Mucosa of stomach (tissue), 1 donor: Measurements from ENCODE around the gene GNPAT.
"Not testable (repeated sequence)": the region's sequence is repeated elsewhere in the genome, so short reads cannot be mapped to it uniquely, and the experiment has no call there.

ENCODE experiments used
- H3K27me3 ChIP-seq: one replicate; pipeline ENCODE4 v1.7.0; 2013; ENCODE audit warnings: mild to moderate bottlenecking, low read length; ENCODE audit not compliant: control insufficient read depth, insufficient read depth
- H3K36me3 ChIP-seq: one replicate; pipeline ENCODE4 v1.7.0; 2013; ENCODE audit warnings: low read length; ENCODE audit not compliant: control insufficient read depth, insufficient read depth
- H3K4me1 ChIP-seq: one replicate; pipeline ENCODE4 v1.7.0; 2013; ENCODE audit warnings: mild to moderate bottlenecking, low read length; ENCODE audit not compliant: control insufficient read depth, insufficient read depth
- H3K4me3 ChIP-seq: one replicate; pipeline ENCODE4 v1.7.0; 2013; ENCODE audit warnings: low read length
- H3K9ac ChIP-seq: one replicate; pipeline ENCODE4 v1.7.0; 2013; ENCODE audit warnings: mild to moderate bottlenecking, low read length, moderate library complexity
- H3K9me3 ChIP-seq: one replicate; pipeline ENCODE4 v1.7.0; 2013; ENCODE audit warnings: mild to moderate bottlenecking, low read length, moderate library complexity; ENCODE audit not compliant: control insufficient read depth
- donor health status: Pancreatic carcinoma.

GNPAT gene

DNA sequence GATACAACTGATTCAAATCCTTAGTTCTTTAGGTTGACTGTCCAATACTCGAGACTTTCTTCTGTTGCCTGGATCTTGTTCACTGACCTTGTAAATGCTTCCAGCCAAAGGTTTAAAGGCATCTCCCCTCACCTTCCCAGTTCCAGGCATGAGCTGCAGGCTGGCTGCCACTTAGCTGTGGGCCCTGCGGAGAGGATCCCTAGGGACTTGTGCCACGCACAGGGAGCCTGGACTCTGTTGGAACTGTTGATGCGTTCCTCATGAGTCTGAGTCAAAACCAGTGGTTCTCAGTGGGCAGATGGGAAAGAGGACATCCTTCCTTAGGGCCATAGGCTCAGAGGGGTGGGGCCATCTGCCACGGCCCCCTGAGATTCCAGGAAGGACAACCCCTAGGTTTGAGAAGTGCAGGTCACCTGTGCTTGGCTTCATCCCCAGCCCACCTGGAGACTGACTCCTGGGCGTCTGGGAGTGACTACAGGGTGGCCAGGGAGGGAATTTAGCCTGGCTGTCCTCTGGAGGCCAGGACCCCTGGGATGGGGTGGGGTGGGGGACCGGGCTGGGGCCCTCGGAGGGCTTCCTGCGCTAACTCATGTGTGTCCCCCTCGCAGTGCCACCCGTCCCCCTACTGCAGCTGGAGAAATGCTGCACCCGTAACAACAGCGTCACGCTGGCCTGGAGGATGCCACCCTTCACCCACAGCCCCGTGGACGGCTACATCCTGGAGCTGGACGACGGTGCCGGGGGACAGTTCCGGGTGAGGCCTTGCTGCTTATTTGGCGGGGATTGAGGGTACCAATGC, 37.6 kb upstream of the GNPAT start:
- Histone ChIP-seq H3K9ac (no peak overlapping the region), H3K27me3 (peaks cover 10% of the 10 kb centered on the region), H3K4me1 (no peaks in the 10 kb centered on the region), H3K4me3 (no peak overlapping the region), H3K9me3 (no peaks in the 10 kb centered on the region), H3K36me3 (no peaks in the 10 kb centered on the region)

DNA sequence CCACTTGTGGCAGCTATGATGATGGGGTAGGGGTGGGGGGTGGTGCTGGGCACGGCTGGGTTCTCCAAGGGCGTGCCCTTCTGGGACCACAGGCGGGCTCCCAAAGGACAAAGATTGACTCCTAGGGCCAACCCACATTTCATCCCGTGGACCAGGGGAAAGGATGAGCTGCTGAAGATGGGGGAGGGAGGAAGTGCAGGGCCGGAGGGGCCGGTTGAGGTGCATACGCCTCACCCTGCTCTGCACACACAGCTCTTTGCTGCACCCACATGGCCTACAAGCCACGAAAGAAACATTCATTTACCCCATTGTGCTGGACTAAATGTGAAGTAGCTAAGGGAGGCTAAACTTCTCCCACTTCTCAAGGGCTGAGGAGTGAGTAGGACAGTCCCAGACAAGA, 34.2 kb upstream of the GNPAT start:
- H3K36me3 ChIP-seq, result no peaks in the 10 kb centered on the region
- no peaks in the 10 kb centered on the region for H3K9me3 ChIP-seq
- no peak overlapping the region for H3K9ac ChIP-seq
- no peaks in the 10 kb centered on the region for H3K4me1 ChIP-seq
- peaks cover 9% of the 10 kb centered on the region for H3K27me3 ChIP-seq
- no peak overlapping the region for H3K4me3 ChIP-seq

DNA sequence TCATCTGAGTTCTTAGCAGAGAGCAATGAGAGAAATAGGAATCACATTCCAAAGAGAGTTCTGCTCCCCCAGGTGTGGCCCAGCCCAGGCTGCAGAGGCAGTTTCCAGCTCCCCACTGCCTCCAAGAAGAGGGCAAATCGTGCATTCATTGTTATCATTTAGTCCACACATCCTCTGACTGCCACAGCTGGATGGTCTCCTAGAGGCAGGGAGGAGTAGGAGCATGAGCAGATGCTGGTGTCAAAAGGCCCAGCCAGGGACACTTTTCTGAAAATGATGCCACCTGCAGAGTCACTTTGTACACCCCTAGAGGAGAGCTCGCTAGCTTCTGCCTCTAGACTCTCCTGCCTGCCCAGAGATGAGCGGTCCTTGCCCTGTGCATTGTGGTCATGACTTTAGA, 33.6 kb upstream of the GNPAT start:
- H3K27me3 ChIP-seq, result peaks cover 3% of the 10 kb centered on the region
- no peaks in the 10 kb centered on the region for H3K4me1 ChIP-seq
- no peaks in the 10 kb centered on the region for H3K36me3 ChIP-seq
- H3K9ac ChIP-seq, result no peak overlapping the region
- H3K4me3 ChIP-seq, result no peak overlapping the region
- no peaks in the 10 kb centered on the region for H3K9me3 ChIP-seq

DNA sequence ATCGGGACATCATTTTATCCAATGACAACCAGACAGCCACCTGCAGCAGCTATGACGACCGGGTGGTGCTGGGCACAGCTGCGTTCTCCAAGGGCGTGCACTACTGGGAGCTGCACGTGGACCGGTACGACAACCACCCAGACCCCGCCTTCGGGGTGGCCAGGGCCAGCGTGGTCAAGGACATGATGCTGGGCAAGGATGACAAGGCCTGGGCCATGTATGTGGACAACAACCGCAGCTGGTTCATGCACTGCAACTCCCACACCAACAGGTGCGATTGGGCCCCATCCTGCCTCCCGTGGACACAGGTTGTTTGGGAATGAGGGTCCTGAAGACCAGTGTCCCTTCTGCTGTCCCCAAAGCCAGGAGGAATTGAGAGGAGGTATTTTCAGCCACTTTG, 32.0 kb upstream of the GNPAT start:
- no peaks in the 10 kb centered on the region for H3K4me1 ChIP-seq
- H3K9ac ChIP-seq, result no peak overlapping the region
- no peaks in the 10 kb centered on the region for H3K36me3 ChIP-seq
- no peaks in the 10 kb centered on the region for H3K9me3 ChIP-seq
- H3K4me3 ChIP-seq, result no peak overlapping the region
- no peaks in the 10 kb centered on the region for H3K27me3 ChIP-seq

DNA sequence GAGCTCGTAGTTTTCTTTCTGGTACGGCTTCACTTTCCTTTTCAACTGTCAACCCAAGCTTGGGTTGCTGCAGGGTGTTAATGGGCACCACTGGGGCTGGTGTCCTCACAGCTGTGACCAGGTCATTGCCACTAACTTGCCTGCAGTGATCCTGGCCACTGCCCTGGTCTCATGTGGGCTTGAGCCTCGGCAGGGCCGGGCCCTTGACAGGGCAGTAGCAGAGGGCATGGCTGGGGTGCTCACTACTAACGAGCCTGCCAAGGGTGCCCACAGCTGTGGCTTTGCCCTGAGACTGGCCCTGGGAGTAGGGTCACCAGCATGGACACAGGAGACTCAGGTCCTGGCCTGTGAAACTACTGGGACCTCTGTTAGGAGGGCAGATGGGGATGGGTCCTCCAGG, 31.5 kb upstream of the GNPAT start:
- H3K4me3 ChIP-seq, result no peak overlapping the region
- H3K9ac ChIP-seq, result no peak overlapping the region
- H3K4me1 ChIP-seq, result no peaks in the 10 kb centered on the region
- H3K9me3 ChIP-seq, result no peaks in the 10 kb centered on the region
- H3K27me3 ChIP-seq, result no peaks in the 10 kb centered on the region
- H3K36me3 ChIP-seq, result no peaks in the 10 kb centered on the region

DNA sequence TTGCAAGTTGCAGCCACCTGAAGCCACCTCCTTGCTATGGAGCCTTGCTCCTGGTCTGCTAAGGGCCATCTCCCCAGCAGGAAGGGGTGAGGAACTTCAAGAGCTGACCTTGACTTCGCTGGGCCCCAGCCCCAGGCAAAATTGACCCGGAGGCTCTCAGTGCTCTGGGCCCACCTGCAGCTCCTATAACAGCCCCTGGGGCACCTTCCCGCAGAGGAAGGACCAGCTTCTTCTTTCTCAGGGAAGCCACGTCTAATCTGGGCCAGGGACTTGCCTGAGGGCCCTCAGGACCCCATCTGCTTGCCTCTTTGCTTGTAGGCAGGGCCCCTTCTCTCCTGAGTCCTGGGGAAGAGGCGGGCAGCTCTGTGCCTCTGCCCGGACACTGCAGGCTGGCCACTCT, 30.9 kb upstream of the GNPAT start:
- Histone ChIP-seq H3K9ac (no peak overlapping the region), H3K27me3 (no peaks in the 10 kb centered on the region), H3K9me3 (no peaks in the 10 kb centered on the region), H3K4me3 (no peak overlapping the region), H3K36me3 (no peaks in the 10 kb centered on the region), H3K4me1 (no peaks in the 10 kb centered on the region)

DNA sequence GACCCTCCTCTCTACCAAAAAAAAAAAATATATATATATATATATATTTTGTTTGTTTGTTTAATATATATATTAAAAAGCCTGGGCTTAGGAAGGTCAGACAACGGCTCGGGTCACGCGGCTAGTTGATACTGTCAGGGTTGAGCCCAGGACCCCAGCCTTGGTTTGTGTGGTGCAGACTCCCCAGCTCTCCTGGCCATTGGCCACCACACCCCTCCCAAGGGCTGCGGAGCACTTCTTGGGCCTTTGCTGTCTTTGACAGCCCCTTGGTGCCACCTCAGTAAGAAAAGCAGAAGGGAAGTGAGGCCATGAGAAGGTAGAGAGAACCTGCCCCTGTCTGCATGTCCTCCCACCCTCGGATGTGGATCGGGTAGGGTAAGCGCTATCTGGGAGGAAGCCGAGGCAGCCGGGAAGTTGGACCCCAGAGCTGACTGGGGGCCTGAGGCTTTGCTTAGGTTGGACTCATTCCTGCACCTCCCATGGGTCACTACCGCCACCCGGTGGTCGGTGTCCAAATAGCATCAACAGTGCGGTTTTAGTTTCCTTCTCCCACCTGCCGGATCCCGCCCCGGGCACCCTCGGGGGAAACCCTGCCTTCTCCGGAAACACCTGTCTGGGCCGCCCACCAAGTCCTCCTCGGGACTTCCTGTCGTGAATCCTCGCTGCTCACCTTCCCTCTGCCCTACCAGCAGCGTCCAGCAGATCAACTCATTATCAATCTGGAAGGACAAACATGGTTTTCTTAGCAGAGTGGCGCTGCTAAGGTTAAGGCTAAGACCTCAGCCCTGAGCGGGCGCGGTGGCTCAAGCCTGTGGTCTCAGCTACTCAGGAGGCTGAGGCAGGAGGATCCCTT, 29.8 kb upstream of the GNPAT start:
- H3K4me3 ChIP-seq, result peak overlapping the region; percentile 49
- peak overlapping the region; percentile 77 for H3K9ac ChIP-seq
- H3K27me3 ChIP-seq, result no peaks in the 10 kb centered on the region
- no peaks in the 10 kb centered on the region for H3K9me3 ChIP-seq
- H3K4me1 ChIP-seq, result no peaks in the 10 kb centered on the region
- H3K36me3 ChIP-seq, result no peaks in the 10 kb centered on the region

DNA sequence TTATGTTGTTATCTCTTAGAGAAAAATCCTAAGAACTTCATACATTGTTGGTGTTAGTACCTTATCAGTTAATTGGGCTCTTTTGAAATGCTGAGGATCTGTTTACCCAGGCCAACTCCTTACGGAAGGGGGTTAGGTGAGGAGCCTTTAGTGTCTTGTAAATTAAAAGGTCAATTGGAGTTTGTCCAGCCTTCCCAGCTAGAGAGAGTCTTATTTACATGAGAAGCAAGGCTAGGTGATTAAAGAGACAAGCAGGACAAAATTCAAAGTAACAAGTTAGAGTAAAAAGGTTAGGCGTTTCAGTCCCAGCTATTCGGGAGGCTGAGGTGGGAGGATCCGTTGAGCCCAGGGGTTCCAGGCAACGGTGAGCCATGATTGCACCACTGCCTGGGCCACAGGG, 28.7 kb upstream of the GNPAT start:
- H3K9ac ChIP-seq, H3K36me3 ChIP-seq, H3K27me3 ChIP-seq, H3K4me3 ChIP-seq, H3K9me3 ChIP-seq: not testable (repeated sequence)
- peaks cover 10% of the 10 kb centered on the region for H3K4me1 ChIP-seq

DNA sequence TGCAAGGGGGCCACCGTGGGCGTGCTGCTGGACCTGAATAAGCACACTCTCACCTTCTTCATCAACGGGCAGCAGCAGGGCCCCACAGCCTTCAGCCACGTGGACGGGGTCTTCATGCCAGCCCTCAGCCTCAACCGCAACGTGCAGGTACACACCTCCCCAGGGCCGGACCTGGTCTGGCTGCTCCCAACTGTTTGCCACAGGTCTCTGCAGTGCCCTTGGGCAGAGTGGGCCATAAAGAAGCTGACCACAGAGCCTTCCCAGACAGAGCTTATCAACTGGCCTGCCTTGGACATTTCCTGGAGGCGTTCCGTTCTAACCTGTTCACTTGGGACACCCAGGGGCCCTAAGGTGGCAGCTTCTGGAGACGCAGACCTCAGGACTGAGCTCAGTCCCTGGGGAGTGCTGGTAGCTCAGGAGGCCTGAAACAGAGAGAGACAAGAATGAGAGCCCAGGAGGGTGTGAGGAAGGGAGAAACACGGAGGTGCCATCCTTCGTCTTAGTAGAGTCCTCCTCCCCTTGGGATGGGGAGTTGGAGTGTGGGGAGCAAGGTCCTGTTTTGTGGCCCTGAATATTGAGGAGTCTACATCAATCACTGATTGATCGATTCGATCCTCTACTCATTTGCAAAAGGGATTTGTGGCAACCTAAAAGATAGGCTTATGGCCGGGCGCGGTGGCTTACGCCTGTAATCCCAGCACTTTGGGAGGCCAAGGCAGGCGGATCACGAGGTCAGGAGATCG, 27.0 kb upstream of the GNPAT start:
- Histone ChIP-seq H3K4me3 (no peak overlapping the region), H3K36me3 (no peaks in the 10 kb centered on the region), H3K4me1 (peaks cover 12% of the 10 kb centered on the region), H3K9me3 (no peaks in the 10 kb centered on the region), H3K27me3 (peaks cover 4% of the 10 kb centered on the region), H3K9ac (no peak overlapping the region)

DNA sequence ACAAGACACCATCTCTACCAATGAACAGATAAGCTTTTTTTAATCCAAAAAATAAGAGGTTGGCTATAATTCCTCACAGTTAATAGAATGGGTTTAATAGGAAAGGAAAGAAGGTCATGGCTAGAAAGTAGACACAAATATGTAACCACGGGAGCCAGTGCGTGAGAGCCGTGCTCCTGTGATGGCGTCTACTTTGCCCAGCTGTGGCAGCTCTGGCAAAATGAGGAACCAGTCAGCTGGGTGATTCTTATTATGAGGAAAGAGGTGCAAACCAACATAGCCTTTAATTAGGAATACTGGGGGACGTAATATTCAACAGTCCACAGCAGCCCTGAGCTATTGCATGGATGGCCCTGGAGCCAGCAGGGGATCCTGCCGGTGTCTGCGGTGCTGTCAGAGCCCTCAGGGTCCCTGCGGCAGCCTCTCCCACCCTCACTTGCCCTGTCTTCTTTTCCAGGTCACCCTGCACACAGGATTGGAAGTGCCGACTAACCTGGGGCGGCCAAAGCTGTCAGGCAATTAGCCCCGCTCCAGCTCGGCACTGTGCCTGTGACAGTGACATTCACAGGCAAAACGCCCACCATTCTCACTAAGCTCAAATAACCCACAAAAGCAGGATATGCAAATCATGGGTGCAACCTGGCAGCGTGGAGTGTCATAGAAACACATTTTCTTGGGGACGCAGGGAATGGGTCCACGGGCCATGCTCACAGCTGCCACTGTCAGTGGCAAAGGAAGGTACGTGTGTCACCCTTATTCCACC, 25.9 kb upstream of the GNPAT start:
- Histone ChIP-seq H3K9me3 (no peaks in the 10 kb centered on the region), H3K4me1 (peaks cover 12% of the 10 kb centered on the region), H3K27me3 (peaks cover 4% of the 10 kb centered on the region), H3K36me3 (no peaks in the 10 kb centered on the region), H3K4me3 (no peak overlapping the region), H3K9ac (no peak overlapping the region)

DNA sequence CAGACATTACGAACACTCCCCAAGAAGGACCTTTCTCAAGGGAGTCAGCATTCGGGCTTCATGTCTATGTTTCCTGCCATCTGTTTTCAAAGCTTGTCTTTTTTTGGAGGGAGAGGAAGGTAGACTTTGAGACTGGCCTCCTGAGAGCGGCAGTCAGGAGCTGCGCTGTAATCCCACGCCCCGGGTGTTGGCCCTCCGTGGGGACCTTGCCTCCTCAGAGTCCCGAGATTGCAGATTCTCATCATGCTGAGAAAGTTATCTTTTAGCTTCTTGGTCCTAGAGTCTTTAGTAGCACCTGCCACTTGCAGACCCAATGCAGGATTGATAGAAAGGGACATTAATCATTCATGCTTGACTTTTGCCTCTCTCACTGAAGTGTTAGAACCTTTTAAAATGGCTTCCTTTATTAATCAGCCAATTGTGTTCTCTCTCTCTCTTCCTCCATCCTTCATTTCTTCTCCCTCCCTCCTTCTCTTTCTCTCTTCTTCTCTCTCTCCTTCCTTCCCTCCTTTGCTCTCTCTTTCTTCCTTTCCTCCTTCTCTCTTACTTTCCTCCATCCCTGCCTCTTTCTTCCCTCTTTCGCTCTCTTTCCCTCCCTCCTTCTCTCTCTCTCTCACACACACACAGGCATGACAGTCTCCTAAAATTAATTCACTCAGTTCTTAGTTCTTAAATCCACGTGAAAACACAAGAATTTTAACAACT, 25.2 kb upstream of the GNPAT start:
- peaks cover 12% of the 10 kb centered on the region for H3K4me1 ChIP-seq
- peaks cover 4% of the 10 kb centered on the region for H3K27me3 ChIP-seq
- H3K4me3 ChIP-seq, result no peak overlapping the region
- no peaks in the 10 kb centered on the region for H3K9me3 ChIP-seq
- no peaks in the 10 kb centered on the region for H3K36me3 ChIP-seq
- no peak overlapping the region for H3K9ac ChIP-seq
